Astrocyte of the spinal cord (primary cell): Measurements from ENCODE around the gene PTPN13.
A peak's percentile ranks its signal among the peaks of the same experiment; 100 is the strongest.

ENCODE experiments used
- DNase-seq: peaks from one replicate; pipeline ENCODE4 v3.0.0; 2011; ENCODE audit warnings: low read depth, low spot score
- H3K4me3 ChIP-seq: 2 replicates; pipeline ENCODE4 v1.5.1; 2011; ENCODE audit warnings: low read depth, mild to moderate bottlenecking, low read length, moderate library complexity
- in situ Hi-C: cut with HindIII; loops from 2 replicates; pipeline ENCODE4 v1.10.0; 2017; ENCODE audit warnings: low sequenced_read_pairs
- TF ChIP-seq, protein P1 (sequence below): IDR thresholded peaks from 2 replicates; pipeline ENCODE4 v1.5.1; 2012; ENCODE audit warnings: low read depth, mild to moderate bottlenecking, low read length, inconsistent platforms

Gene PTPN13

DNA sequence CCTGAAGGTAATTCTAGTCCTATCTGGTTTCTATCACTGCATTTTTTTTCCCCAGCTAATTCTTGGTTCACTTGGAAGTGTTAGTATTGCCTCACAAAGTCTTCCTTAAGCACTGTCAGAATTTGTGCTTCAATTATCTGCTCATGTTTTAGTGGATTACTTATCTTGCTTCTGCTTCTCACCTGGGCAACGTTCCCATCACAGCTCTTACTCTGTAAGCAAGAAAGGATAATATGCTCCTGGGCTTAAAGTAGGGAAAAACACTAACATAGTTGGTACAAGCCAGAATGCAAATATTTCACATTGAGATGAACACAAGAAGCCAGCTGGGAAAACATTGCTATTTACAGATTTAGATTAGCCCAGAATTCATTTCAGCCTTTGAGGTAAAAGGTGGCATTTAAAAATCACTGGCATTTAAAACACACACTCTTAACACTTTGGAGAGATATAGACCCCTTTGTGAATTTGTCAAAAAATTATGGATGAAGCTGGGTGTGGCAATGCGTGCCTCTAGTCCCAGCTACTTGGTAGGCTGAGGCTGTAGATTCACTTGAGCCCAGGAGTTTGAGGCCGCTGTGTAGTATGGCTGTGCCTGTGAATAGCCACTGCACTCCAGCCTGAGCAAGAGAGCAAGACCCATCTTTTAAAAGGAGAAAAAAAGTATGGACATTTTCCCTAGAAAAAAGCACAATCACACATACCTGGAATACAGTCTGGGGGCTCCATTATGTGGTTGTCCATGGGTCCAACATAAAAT lies 6.6 kb upstream of the PTPN13 start:
- TF ChIP-seq, protein P1, sequence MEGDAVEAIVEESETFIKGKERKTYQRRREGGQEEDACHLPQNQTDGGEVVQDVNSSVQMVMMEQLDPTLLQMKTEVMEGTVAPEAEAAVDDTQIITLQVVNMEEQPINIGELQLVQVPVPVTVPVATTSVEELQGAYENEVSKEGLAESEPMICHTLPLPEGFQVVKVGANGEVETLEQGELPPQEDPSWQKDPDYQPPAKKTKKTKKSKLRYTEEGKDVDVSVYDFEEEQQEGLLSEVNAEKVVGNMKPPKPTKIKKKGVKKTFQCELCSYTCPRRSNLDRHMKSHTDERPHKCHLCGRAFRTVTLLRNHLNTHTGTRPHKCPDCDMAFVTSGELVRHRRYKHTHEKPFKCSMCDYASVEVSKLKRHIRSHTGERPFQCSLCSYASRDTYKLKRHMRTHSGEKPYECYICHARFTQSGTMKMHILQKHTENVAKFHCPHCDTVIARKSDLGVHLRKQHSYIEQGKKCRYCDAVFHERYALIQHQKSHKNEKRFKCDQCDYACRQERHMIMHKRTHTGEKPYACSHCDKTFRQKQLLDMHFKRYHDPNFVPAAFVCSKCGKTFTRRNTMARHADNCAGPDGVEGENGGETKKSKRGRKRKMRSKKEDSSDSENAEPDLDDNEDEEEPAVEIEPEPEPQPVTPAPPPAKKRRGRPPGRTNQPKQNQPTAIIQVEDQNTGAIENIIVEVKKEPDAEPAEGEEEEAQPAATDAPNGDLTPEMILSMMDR, result no peak
- H3K4me3 ChIP-seq, result no peak overlapping the region
- in situ Hi-C loops, result no loop called here
- no peak for DNase-seq

DNA sequence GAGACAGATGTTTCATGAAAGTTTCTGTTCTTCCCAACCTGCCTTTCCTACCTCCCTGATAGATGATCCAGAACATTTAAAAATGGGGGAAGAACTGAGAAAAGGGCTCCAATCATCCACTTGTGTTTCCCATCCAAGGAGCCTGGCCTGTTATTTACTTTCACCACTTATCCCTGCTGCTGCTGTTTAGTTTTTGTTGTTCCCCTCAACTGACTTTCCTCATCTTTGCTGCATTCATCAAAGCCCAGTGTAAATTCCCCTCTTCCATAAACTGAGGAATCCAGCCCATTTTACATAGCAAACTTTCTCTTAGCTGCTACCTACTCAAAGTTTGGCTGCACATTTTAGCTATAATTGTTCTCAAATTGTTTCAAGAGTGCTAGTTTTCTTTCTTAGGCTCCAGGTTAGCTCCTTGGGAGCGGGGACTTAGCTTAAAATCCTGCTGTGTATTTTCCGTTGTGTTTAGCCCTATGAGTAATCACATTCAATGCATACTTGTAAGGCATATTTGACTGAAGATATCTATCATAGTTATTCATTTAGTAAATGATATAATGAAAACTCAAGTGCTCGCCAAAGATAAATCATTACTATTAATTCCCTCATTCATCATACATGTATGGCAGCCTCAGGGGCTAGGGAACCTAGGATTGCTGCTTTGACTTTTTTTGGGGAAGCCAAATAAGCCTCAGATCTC lies 1.4 kb upstream of the PTPN13 start:
- DNase-seq, result peak; percentile 18
- in situ Hi-C loops, result no loop called here
- no peak overlapping the region for H3K4me3 ChIP-seq

DNA sequence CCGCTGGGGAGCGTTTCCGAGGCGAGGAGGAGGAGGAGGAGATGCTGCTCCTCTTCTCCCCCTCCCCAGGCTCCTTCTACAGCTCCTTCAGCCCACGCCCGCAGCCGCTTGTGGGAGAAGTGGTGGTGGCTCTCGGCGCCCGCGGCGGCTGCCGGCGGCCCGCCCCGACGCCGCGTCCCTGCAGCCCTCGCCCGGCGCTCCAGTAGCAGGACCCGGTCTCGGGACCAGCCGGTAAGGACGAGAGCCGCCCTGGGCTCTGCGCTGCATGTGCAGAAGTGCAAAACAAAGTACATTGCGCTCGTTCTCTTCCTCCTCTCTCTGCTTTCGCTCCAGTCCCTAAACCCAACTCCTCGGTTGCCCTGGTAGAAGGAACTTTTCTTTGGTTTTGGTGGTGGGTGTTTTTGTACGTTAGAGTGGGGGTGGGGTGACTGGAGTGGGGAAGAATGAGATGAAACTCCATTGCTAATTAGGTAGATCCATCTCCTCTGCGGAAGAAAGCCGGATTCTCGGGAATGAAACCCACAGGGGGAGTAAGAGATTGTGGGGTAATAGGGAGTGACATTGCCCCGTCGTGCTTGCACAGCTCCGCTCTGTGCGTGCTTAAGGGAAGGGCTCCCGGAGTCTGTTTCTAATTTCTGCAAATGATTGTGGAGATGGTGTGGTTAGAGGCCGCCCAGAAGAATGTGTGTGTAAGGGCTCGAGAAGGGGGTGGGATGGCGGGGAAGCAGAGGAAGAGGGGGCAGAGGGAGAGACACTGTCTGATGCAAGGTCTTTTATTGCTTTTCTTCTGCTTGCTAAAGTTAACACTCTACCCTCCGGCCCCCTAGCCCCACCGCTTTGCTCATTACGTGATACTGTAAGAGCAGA lies 677 bp downstream of the PTPN13 start:
- TF ChIP-seq, protein P1, result peak; percentile 16
- in situ Hi-C loops, result no loop called here
- H3K4me3 ChIP-seq, result peak overlapping the region; percentile 87
- DNase-seq, result peak; percentile 88

More for the DNA sequence above, 1.4 kb upstream of the PTPN13 start:
- TF ChIP-seq, protein P1, result no peak

DNA sequence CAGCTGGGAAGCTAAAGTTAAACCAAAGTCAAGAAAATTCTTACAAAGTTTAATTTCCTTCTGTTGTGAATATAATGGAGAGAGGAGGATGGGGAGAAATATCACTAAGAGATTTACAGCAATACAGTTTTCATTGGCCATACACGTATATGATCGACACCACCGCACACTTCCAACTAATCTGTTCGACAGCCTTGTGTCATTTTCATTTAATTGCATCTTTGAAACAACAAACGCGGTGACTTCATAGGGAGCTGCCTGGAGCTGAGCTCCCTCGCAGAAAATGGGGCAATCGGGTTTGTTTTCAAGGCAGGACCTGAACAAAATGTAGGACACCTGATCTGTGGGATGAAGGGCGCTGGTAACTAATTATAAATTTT lies 1.3 kb downstream of the PTPN13 start:
- H3K4me3 ChIP-seq, result peak overlapping the region; percentile 87
- DNase-seq, result no peak
- in situ Hi-C loops, result no loop called here
- TF ChIP-seq, protein P1, result no peak

DNA sequence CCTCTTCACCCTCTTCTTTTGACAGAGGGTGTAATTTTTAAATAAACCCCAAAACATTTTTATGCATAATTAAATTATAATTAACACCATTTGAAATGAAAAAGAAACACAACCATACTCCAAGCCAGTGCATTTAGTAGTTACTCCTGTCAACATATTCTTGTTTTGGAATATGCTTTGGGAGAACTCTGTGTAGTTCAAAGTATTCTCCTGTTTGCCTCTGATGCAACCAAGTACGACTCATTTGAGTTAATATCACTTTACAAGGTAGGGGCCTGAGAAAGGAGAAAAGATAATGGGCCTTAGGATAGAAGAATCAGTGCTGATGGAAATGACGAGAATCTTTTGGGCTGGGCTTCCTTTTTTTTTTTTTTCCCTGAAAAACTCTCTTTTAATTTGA lies 2.7 kb downstream of the PTPN13 start:
- in situ Hi-C loops, result no loop called here
- DNase-seq, result peak; percentile 26

More for the DNA sequence above, 2.7 kb downstream of the PTPN13 start:
- TF ChIP-seq, protein P1, result no peak
- H3K4me3 ChIP-seq, result no peak overlapping the region
